ENCODE data around the gene USE1.
A peak's percentile ranks its signal among the peaks of the same experiment; 100 is the strongest.

The USE1 gene

GRCh38 chr19:17259118-17259780 is 44.1 kb downstream of the USE1 start:
- no peak for DNase-seq

- no peak for DNase-seq
Measured at GRCh38 chr19:17259934-17260333, 44.8 kb downstream of the USE1 start.

GRCh38 chr19:17260842-17261325 is 45.7 kb downstream of the USE1 start:
- peak; percentile 55 for DNase-seq

GRCh38 chr19:17262557-17262956 is 47.4 kb downstream of the USE1 start:
- DNase-seq: no peak

GRCh38 chr19:17263712-17264640 is 48.8 kb downstream of the USE1 start:
- no peak for DNase-seq

GRCh38 chr19:17264641-17264979 is 49.5 kb downstream of the USE1 start, which contains the start of gene USHBP1:
Gene USHBP1, minus strand, starts transcription at chr19:17264745. Its CDS starts 446 bp downstream, at chr19:17264299.
- DNase-seq: no peak

GRCh38 chr19:17266026-17266425 is 50.9 kb downstream of the USE1 start:
- DNase-seq: no peak

- DNase-seq: no peak
Measured at GRCh38 chr19:17266589-17266974, 51.4 kb downstream of the USE1 start.

- peak; percentile 98 for DNase-seq
Measured at GRCh38 chr19:17266975-17267788, 52.0 kb downstream of the USE1 start, which contains the start of gene BABAM1. Gene BABAM1, plus strand, starts transcription at chr19:17267443. Its CDS starts 1,364 bp downstream, at chr19:17268807.

GRCh38 chr19:17268754-17269153 is 53.6 kb downstream of the USE1 start:
- DNase-seq: no peak
